MM.1S (cell line): ENCODE data around the gene KIF21B.

Source experiments
- DNase-seq: peaks from one replicate; pipeline ENCODE4 v3.0.0-alpha.2; 2015
- H2AFZ ChIP-seq: fragments of 300-600 bp; sonication (generic); 2 replicates; pipeline ENCODE4 v1.6.0; 2016; ENCODE audit warnings: antibody characterized with exemption, low read length
- H3F3A ChIP-seq: fragments of 300-600 bp; sonication (generic); 2 replicates; pipeline ENCODE4 v1.6.1; 2016; ENCODE audit warnings: mild to moderate bottlenecking, antibody characterized with exemption, low read length, moderate library complexity, mixed read lengths; ENCODE audit not compliant: insufficient read depth
- H3K27ac ChIP-seq: fragments of 300-600 bp; sonication (generic); 2 replicates; pipeline ENCODE4 v1.5.1; 2016; ENCODE audit warnings: mild to moderate bottlenecking, low read length
- H3K27me3 ChIP-seq: fragments of 300-600 bp; sonication (generic); replicated peaks from 2 replicates; pipeline ENCODE4 v1.6.0; 2016; ENCODE audit warnings: low read length; ENCODE audit not compliant: insufficient read depth
- H3K36me3 ChIP-seq: fragments of 300-600 bp; sonication (generic); replicated peaks from 2 replicates; pipeline ENCODE4 v1.6.1; 2016; ENCODE audit warnings: mild to moderate bottlenecking, low read length, mixed read lengths; ENCODE audit not compliant: insufficient read depth
- H3K4me1 ChIP-seq: fragments of 300-600 bp; sonication (generic); 2 replicates; pipeline ENCODE4 v1.6.1; 2016; ENCODE audit warnings: low read length, mixed read lengths
- H3K4me2 ChIP-seq: fragments of 300-600 bp; sonication (generic); 2 replicates; pipeline ENCODE4 v1.6.0; 2016; ENCODE audit warnings: low read depth, low read length
- H3K4me3 ChIP-seq: fragments of 300-600 bp; sonication (generic); 2 replicates; pipeline ENCODE4 v1.5.1; 2016; ENCODE audit warnings: low read length, mixed read lengths
- H3K79me2 ChIP-seq: fragments of 300-600 bp; sonication (generic); 2 replicates; pipeline ENCODE4 v1.6.1; 2016; ENCODE audit warnings: mixed run types, low read length, mixed read lengths
- H3K9ac ChIP-seq: fragments of 300-600 bp; sonication (generic); 2 replicates; pipeline ENCODE4 v1.6.1; 2016; ENCODE audit warnings: low read length, mixed read lengths
- H3K9me2 ChIP-seq: fragments of 300-600 bp; sonication (generic); replicated peaks from 2 replicates; pipeline ENCODE4 v1.6.1; 2016; ENCODE audit warnings: mild to moderate bottlenecking, low read length, mixed read lengths; ENCODE audit not compliant: insufficient read depth
- H3K9me3 ChIP-seq: fragments of 300-600 bp; sonication (generic); replicated peaks from 2 replicates; pipeline ENCODE4 v1.6.1; 2016; ENCODE audit warnings: mild to moderate bottlenecking, low read length, mixed read lengths; ENCODE audit not compliant: insufficient read depth
- H4K20me1 ChIP-seq: fragments of 300-600 bp; sonication (generic); 2 replicates; pipeline ENCODE4 v1.6.1; 2016; ENCODE audit warnings: mild to moderate bottlenecking, low read length, moderate library complexity, mixed read lengths; ENCODE audit not compliant: insufficient read depth
- CTCF ChIP-seq: fragments of 300-600 bp; sonication (generic); IDR thresholded peaks from 2 replicates; pipeline ENCODE4 v1.5.1; 2016; ENCODE audit warnings: antibody characterized with exemption, low read length, mixed read lengths
- EZH2 ChIP-seq: fragments of 300-600 bp; sonication (generic); optimal IDR thresholded peaks from 2 replicates; pipeline ENCODE3; 2017; ENCODE audit warnings: low read depth, mild to moderate bottlenecking, antibody characterized with exemption, low read length, mixed read lengths
- EZH2phosphoT487 ChIP-seq: fragments of 300-600 bp; sonication (generic); IDR thresholded peaks from 2 replicates; pipeline ENCODE4 v1.6.1; 2018; ENCODE audit warnings: antibody characterized with exemption, low read length

The KIF21B gene

GRCh38 chr1:200979574-200980451 lies 43.7 kb downstream of the KIF21B start:
- Histone ChIP-seq H3K27me3 (no peaks in the 10 kb centered on the region), H3K4me2 (no peak overlapping the region), H3F3A (no peaks in the 10 kb centered on the region), H3K9ac (no peak overlapping the region), H2AFZ (no peak overlapping the region), H3K4me3 (no peak overlapping the region), H3K27ac (no peak overlapping the region), H3K36me3 (peaks cover 27% of the 10 kb centered on the region), H3K4me1 (no peaks in the 10 kb centered on the region), H3K9me2 (no peaks in the 10 kb centered on the region), H3K79me2 (no peaks in the 10 kb centered on the region), H3K9me3 (no peaks in the 10 kb centered on the region), H4K20me1 (no peaks in the 10 kb centered on the region)
- DNase-seq: peak; percentile 58
- no peak for TF ChIP-seq EZH2phosphoT487
- no peak for TF ChIP-seq EZH2
- TF ChIP-seq CTCF: peak; percentile 98

GRCh38 chr1:200977071-200977754 lies 46.3 kb downstream of the KIF21B start:
- Histone ChIP-seq H3K4me1 (no peaks in the 10 kb centered on the region), H3K4me2 (no peak overlapping the region), H3K79me2 (no peaks in the 10 kb centered on the region), H3K9ac (no peak overlapping the region), H2AFZ (no peak overlapping the region), H4K20me1 (no peaks in the 10 kb centered on the region), H3K27ac (no peak overlapping the region), H3F3A (no peaks in the 10 kb centered on the region), H3K9me3 (no peaks in the 10 kb centered on the region), H3K4me3 (no peak overlapping the region), H3K27me3 (no peaks in the 10 kb centered on the region), H3K36me3 (peaks cover 22% of the 10 kb centered on the region), H3K9me2 (no peaks in the 10 kb centered on the region)
- TF ChIP-seq CTCF: no peak
- no peak for TF ChIP-seq EZH2
- TF ChIP-seq EZH2phosphoT487: no peak
- no peak for DNase-seq

GRCh38 chr1:200976634-200977033 lies 46.9 kb downstream of the KIF21B start:
- no peaks in the 10 kb centered on the region for H3K9me3 ChIP-seq
- no peak overlapping the region for H3K9ac ChIP-seq
- no peaks in the 10 kb centered on the region for H3K79me2 ChIP-seq
- H3K4me3 ChIP-seq: no peak overlapping the region
- DNase-seq: no peak
- no peak overlapping the region for H3K4me2 ChIP-seq
- no peak overlapping the region for H3K27ac ChIP-seq
- H4K20me1 ChIP-seq: no peaks in the 10 kb centered on the region
- H3K27me3 ChIP-seq: no peaks in the 10 kb centered on the region
- no peaks in the 10 kb centered on the region for H3K4me1 ChIP-seq
- H2AFZ ChIP-seq: no peak overlapping the region
- TF ChIP-seq CTCF: no peak
- TF ChIP-seq EZH2: no peak
- no peak for TF ChIP-seq EZH2phosphoT487
- no peaks in the 10 kb centered on the region for H3K9me2 ChIP-seq
- peaks cover 22% of the 10 kb centered on the region for H3K36me3 ChIP-seq
- no peaks in the 10 kb centered on the region for H3F3A ChIP-seq
